KOPT-K1 (cell line): ENCODE results near the gene MEIG1.
"Not testable (repeated sequence)": the region's sequence is repeated elsewhere in the genome, so short reads cannot be mapped to it uniquely, and the experiment has no call there.

Experiments
- H3K27ac ChIP-seq: fragments of 200-600 bp; sonication (generic); 2 replicates; pipeline ENCODE4 v1.5.1; 2016; ENCODE audit warnings: antibody characterized with exemption, mild to moderate bottlenecking, low read depth, low read length; ENCODE audit not compliant: poor library complexity, severe bottlenecking
- H3K36me3 ChIP-seq: fragments of 200-600 bp; sonication (generic); 2 replicates; pipeline ENCODE4 v1.5.1; 2017; ENCODE audit warnings: antibody characterized with exemption, mild to moderate bottlenecking, low read length, moderate library complexity; ENCODE audit not compliant: insufficient read depth
- H3K9me3 ChIP-seq: fragments of 200-600 bp; sonication (generic); 2 replicates; pipeline ENCODE4 v1.5.1; 2017; ENCODE audit warnings: antibody characterized with exemption, low read length, mild to moderate bottlenecking; ENCODE audit not compliant: insufficient read depth, poor library complexity, severe bottlenecking

Gene MEIG1

GRCh38 chr10:14959221-14960057 lies at the start of gene MEIG1:
Gene MEIG1 (plus strand): TSS chr10:14959388. CDS start chr10:14966469, 7,081 bp downstream.
- H3K9me3 ChIP-seq = no peaks in the 10 kb centered on the region
- no peaks in the 10 kb centered on the region for H3K36me3 ChIP-seq
- peak within 1 kb of the TSS; percentile 73 for H3K27ac ChIP-seq

GRCh38 chr10:14910953-14911352 lies 48.2 kb upstream of the MEIG1 start:
- H3K36me3 ChIP-seq = peaks cover 98% of the 10 kb centered on the region
- no peak overlapping the region for H3K27ac ChIP-seq
- peaks cover 11% of the 10 kb centered on the region for H3K9me3 ChIP-seq

- Histone ChIP-seq H3K36me3 (peaks cover 98% of the 10 kb centered on the region), H3K27ac (no peak overlapping the region), H3K9me3 (peaks cover 20% of the 10 kb centered on the region)
Observed at GRCh38 chr10:14911801-14912200, 47.4 kb upstream of the MEIG1 start.

GRCh38 chr10:14916600-14916999 lies 42.6 kb upstream of the MEIG1 start:
- H3K36me3 ChIP-seq = peaks cover 98% of the 10 kb centered on the region
- peaks cover 43% of the 10 kb centered on the region for H3K9me3 ChIP-seq

GRCh38 chr10:14917827-14918226 lies 41.4 kb upstream of the MEIG1 start:
- Histone ChIP-seq H3K27ac (no peak overlapping the region), H3K9me3 (peaks cover 43% of the 10 kb centered on the region), H3K36me3 (peaks cover 98% of the 10 kb centered on the region)

More at GRCh38 chr10:14916600-14916999, 42.6 kb upstream of the MEIG1 start:
- no peak overlapping the region for H3K27ac ChIP-seq

- Histone ChIP-seq H3K9me3 (peaks cover 43% of the 10 kb centered on the region), H3K36me3 (peaks cover 98% of the 10 kb centered on the region), H3K27ac (no peak overlapping the region)
Observed at GRCh38 chr10:14918964-14919363, 40.2 kb upstream of the MEIG1 start.

GRCh38 chr10:14924013-14924412 lies 35.2 kb upstream of the MEIG1 start:
- H3K36me3 ChIP-seq = peaks cover 99% of the 10 kb centered on the region

GRCh38 chr10:14925268-14925667 lies 33.9 kb upstream of the MEIG1 start:
- Histone ChIP-seq H3K9me3 (no peaks in the 10 kb centered on the region), H3K36me3 (peaks cover 95% of the 10 kb centered on the region), H3K27ac (no peak overlapping the region)

More at GRCh38 chr10:14924013-14924412, 35.2 kb upstream of the MEIG1 start:
- H3K27ac ChIP-seq = no peak overlapping the region
- peaks cover 2% of the 10 kb centered on the region for H3K9me3 ChIP-seq

GRCh38 chr10:14926061-14926470 lies 33.1 kb upstream of the MEIG1 start:
- Histone ChIP-seq H3K9me3 (no peaks in the 10 kb centered on the region), H3K27ac (no peak overlapping the region), H3K36me3 (peaks cover 95% of the 10 kb centered on the region)

GRCh38 chr10:14926722-14927416 lies 32.3 kb upstream of the MEIG1 start:
- Histone ChIP-seq H3K27ac (no peak overlapping the region), H3K9me3 (no peaks in the 10 kb centered on the region), H3K36me3 (peaks cover 95% of the 10 kb centered on the region)

- H3K36me3 ChIP-seq = peaks cover 96% of the 10 kb centered on the region
- H3K27ac ChIP-seq = no peak overlapping the region
- H3K9me3 ChIP-seq = no peaks in the 10 kb centered on the region
Observed at GRCh38 chr10:14930610-14931009, 28.6 kb upstream of the MEIG1 start.

- H3K36me3 ChIP-seq = peaks cover 82% of the 10 kb centered on the region
- no peak overlapping the region for H3K27ac ChIP-seq
- H3K9me3 ChIP-seq = no peaks in the 10 kb centered on the region
Observed at GRCh38 chr10:14936584-14936983, 22.6 kb upstream of the MEIG1 start.

- H3K36me3 ChIP-seq = peaks cover 82% of the 10 kb centered on the region
- not testable (repeated sequence) for H3K9me3 ChIP-seq, H3K27ac ChIP-seq
Observed at GRCh38 chr10:14938971-14939370, 20.2 kb upstream of the MEIG1 start.

GRCh38 chr10:14942147-14942949 lies 16.8 kb upstream of the MEIG1 start:
- H3K9me3 ChIP-seq, H3K27ac ChIP-seq: not testable (repeated sequence)
- peaks cover 85% of the 10 kb centered on the region for H3K36me3 ChIP-seq

GRCh38 chr10:14942950-14943338 lies 16.2 kb upstream of the MEIG1 start:
- H3K9me3 ChIP-seq, H3K27ac ChIP-seq: not testable (repeated sequence)
- H3K36me3 ChIP-seq = peaks cover 88% of the 10 kb centered on the region
